Dedifferentiated amniotic fluid mesenchymal stem cell (primary cell): ENCODE data around the gene NCOA4.
A peak's percentile ranks its signal among the peaks of the same experiment; 100 is the strongest.
"Not testable (repeated sequence)": the region's sequence is repeated elsewhere in the genome, so short reads cannot be mapped to it uniquely, and the experiment has no call there.

Source experiments
- DNase-seq: peaks from one replicate; pipeline ENCODE4 v3.0.0-alpha.2; 2016; ENCODE audit errors: extremely low spot score

Gene NCOA4

DNA sequence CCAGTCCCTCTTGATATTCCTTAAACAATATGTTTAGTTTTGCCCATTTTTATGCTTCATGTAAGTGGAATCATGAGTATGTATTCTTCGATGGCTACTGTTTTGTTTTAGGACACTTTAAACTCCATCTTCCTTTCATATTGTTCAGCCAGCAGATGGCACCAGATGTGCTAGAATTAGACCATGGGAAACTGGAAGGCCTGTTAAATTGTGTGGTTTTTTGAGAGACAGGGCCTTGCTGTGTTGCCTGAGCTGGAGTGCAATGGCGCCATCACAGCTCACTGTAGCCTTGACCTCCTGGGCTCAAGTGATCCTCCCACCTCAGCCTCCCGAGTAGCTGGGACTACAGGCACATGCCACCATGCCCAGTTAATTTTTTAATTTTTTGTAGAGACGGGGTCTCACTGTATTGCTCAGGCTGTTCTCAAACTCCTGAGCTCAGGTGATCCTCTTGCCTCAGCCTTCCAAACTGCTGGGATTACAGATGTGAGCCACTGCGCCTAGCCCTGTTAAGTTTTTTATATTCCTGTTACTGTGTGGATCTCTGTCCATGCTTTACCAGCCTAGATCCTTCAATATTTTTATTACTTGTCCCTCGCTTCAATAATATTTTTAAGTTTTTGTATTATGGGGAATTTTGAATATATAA lies 46.8 kb downstream of the NCOA4 start:
- DNase-seq = peak; percentile 39

DNA sequence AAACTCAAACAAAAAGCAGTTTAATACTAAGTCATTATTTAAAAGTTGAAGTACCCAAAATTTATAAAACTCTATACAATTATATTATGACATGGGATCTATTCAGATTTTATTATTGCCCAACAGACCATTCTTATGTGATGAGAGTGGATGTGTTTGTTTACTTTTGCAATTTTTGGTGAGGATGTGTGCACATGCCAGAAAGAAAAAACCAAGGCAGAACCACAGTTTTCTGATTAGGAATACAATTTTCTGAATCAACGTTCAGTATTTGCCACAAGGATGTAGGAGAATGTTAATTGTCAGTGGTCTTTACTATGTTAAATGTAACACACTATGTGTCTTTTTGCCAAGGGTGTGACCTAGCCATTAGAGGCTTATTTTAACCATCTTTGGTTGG lies 49.1 kb downstream of the NCOA4 start:
- not testable (repeated sequence) for DNase-seq

DNA sequence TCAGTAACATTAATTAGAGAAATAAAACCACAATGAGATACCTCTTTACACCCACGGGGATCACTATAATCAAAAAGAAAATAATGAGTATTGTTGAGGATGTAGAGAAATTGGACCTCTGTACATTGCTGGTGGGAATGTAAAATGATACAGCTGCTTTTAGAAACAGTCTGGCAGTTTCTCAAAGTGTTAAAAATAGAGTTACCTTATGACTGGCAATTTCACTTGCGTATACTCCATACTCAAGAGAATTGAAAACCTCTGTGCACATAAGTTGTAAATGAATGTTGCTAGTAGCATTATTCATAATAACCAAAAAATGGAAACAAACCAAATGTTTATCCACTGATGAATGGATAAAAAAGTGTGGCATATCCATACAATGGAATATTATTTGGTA lies 51.9 kb downstream of the NCOA4 start:
- not testable (repeated sequence) for DNase-seq

DNA sequence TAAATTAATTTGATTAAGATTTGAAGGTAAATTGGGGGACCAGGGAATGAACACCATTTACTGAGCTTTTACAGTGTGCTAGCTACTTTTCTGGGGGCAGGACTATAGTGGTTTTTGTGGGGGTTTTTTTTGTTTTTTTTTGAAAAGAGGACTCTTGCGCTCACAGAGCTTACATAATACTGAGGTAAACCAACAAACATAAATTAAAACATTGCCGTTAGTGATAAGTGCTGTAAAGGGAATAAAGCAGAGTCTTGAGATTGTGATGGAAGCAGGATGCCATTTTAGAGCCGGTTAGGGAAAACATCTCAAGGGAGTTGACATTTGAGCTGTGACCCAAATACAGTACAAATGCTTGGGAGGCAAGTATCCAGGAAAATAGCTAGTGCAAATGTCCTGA lies 56.4 kb downstream of the NCOA4 start:
- not testable (repeated sequence) for DNase-seq

DNA sequence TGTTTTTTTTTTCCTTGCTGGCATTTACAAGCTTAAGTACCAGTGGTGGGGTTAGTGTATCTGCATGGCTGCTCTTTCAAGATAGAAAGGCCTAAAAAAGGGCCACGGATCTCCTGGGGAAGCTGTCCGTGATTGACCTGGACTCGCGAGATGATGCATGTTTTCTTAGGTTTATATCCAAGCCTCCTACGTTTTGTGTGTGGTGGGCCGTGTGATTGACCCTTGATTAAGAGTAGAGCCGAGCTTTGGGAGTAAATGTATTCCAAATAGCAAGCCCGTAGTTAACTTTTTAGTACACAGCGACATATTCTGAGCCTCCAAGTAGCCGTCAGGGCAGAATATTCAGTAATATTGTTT lies 57.6 kb downstream of the NCOA4 start:
- DNase-seq = not testable (repeated sequence)

DNA sequence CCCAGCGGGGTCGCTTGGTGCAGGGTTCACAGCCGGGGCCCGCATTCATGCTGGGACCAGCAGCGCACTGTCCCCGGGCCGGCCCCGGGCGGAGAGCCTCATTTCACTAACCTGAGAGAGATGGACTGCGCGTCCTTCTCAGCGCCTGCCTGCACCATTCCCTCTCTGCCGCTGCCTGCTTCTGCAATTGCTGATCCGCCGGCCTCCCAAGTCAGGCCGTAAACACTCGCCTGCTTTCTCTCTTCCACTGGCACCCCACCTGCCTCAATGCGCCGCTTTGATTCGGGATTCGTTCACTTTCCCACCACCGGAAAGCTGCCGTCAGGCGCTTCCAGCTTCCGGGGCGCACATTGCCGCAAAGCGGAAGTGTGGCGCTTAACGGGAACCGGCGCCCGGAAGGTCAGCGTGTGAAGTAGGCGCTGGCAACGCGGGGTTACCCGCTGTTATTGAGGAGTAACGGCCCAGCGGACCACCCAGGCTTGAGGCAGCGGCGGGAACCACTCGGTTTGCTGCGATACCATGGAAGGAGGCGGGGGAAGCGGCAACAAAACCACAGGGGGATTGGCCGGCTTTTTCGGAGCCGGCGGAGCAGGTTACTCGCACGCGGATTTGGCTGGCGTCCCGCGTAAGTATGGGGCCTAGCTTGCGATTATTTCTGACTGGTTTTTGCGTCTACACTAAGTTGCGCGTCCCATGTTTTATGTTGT lies 58.2 kb downstream of the NCOA4 start, which contains the start of gene TIMM23:
Gene TIMM23, plus strand, starts transcription at position 384 of the 707 bp plus-strand sequence. Its CDS starts 136 bp downstream, at position 520.
- DNase-seq = peak; percentile 85

DNA sequence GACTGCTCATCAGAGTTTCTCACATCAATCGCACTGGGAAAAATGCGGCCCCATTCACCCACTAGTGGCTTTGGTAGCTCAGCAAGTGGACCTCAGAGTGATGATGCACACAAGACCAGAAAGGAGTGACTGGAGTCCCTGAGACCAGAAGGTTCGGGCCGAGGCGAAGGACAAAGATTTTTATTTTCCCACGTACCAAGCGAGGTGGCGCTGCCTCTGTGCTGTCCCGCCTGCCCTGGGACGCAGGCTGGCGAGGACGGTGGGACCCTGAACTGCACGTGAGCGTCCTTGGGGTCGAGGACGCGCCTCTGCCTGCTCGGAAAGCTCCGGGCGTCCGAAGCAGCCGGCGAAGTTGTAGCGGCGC lies 58.7 kb downstream of the NCOA4 start:
- DNase-seq = not testable (repeated sequence)

DNA sequence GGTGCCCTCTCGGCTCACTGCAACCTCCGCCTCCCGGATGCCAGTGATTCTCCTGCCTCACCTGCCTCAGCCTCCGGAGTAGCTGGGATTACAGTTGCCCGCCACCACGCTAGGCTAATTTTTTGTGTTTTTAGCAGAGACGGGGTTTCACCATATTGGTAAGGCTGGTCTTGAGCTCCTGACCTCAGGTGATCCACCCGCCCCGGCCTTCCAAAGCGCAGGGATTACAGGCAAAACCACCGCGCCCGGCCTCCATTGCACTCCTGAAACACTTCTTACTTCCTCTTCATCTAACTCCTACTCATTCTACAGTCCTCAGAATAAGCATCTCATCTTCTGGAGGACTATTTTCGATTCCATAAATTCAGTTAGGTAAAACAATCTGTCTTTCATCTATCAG lies 59.4 kb downstream of the NCOA4 start:
- not testable (repeated sequence) for DNase-seq

DNA sequence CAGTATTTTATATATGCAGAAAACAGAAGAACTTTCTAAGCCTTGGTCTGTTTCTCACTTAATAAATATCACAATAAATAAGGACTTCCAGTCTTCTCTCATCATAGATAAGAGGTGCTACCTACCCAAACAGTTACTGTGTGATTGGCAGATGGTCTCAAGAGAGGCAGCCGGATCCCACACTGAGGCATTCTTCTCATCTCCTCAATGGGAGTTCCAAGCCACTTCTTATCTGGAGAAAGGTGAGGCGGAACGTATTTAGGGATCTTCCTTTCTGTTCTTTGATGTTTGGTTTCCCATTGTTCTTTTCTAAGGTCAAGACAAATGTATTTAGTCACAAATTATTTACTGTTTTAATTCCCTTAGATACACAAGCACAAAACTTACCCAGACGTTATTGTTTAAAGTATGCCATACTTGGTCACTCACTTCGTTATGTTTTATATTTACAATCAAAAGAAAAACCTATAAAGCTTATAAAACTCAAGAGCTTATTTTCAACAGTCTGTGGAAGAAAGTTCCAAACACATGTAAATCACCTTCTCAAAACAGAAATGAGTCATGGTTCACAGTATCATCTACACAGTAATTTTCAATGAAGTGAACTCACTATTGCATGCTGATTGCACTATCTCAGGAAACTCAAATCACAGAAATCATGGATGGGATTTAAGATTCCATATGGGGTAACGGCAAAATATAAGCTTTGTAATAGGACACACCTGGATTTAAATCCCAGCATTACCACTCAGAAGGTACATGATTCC lies 67.6 kb downstream of the NCOA4 start:
- not testable (repeated sequence) for DNase-seq

DNA sequence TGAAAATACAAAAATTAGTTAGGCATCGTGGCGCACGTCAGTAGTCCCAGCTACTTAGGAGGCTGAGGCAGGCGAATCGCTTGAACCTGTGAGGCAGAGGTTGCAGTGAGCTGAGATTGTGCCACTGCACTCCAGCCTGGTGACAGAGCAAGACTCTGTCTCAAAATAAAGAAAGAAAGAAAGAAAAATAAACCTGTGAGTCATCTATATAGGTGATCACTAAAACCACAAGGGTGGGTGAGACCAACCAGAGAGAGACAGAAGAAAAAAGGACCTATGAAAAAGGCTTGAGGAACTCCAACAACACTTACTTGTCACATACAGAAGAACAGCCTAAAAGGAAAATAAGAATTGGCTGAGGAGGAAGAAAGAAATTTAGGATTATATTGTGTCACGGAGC lies 72.5 kb downstream of the NCOA4 start:
- DNase-seq = not testable (repeated sequence)

DNA sequence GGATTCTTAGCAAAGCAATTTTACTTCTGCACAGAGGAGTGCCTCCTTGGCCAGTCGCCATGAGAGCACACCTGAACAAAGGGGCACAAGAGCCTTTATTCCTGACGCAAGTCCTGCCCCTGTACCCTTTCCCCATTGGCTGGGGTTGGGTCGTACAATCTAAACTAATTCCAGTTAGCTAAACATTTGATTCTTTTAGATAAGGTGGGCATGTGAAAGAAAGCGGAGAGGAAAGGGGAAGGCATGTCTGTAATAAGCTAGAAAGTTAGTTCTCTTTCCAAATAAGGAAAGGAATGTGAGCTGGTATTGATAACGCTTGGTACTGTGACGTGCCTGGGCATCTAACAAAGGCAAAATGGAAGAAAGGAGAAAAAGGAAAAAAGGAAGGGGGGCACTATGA lies 73.8 kb downstream of the NCOA4 start:
- not testable (repeated sequence) for DNase-seq
